HG02678 (cell line): Measurements from ENCODE around the gene MAOA.

ENCODE experiments used
- ATAC-seq: cut with Tn5 transposase; IDR thresholded peaks from one replicate; pipeline ENCODE4 v1.9.1; 2021; ENCODE audit warnings: mild to moderate bottlenecking, moderate library complexity; ENCODE audit not compliant: unreplicated experiment

The MAOA gene

GRCh38 chrX:43745938-43746721 is 90.0 kb downstream of the MAOA start:
- no peak for ATAC-seq

- no peak for ATAC-seq
Observed at GRCh38 chrX:43747476-43747875, 91.4 kb downstream of the MAOA start.

GRCh38 chrX:43750248-43750676 is 94.2 kb downstream of the MAOA start:
- ATAC-seq, result peak; percentile 56

GRCh38 chrX:43753637-43754036 is 97.5 kb downstream of the MAOA start:
- no peak for ATAC-seq

GRCh38 chrX:43756076-43756475 is 100.0 kb downstream of the MAOA start:
- ATAC-seq, result no peak

- no peak for ATAC-seq
Observed at GRCh38 chrX:43758044-43758443, 101.9 kb downstream of the MAOA start.

- no peak for ATAC-seq
Observed at GRCh38 chrX:43785930-43786591, 130.0 kb downstream of the MAOA start.
